T-helper 2 cell treated with Interferon-gamma antibody and Interleukin-4, amounts not matched to agents 5 μg/mL and 100 μg/mL, for 36 hours (primary cell): Measurements from ENCODE around the gene CERS1.
A peak's percentile ranks its signal among the peaks of the same experiment; 100 is the strongest.

Experiments used
- DNase-seq: peaks from one replicate; pipeline ENCODE4 v3.0.0; 2021; ENCODE audit warnings: low spot score
- H3K27ac Mint-ChIP-seq: one replicate; pipeline ENCODE4 v1.8.0; 2021; ENCODE audit warnings: mild to moderate bottlenecking, mixed read lengths
- H3K27me3 Mint-ChIP-seq: one replicate; pipeline ENCODE4 v1.8.0; 2021; ENCODE audit warnings: low read depth, mixed read lengths
- H3K36me3 Mint-ChIP-seq: one replicate; pipeline ENCODE4 v1.8.0; 2021; ENCODE audit warnings: low read depth, mixed read lengths
- H3K4me1 Mint-ChIP-seq: one replicate; pipeline ENCODE4 v1.8.0; 2021; ENCODE audit warnings: low read depth, mixed read lengths
- H3K4me3 Mint-ChIP-seq: one replicate; pipeline ENCODE4 v1.8.0; 2022; ENCODE audit warnings: mild to moderate bottlenecking, moderate library complexity, mixed read lengths
- H3K9me3 Mint-ChIP-seq: one replicate; pipeline ENCODE4 v1.8.0; 2021; ENCODE audit warnings: mixed read lengths

Gene CERS1

DNA sequence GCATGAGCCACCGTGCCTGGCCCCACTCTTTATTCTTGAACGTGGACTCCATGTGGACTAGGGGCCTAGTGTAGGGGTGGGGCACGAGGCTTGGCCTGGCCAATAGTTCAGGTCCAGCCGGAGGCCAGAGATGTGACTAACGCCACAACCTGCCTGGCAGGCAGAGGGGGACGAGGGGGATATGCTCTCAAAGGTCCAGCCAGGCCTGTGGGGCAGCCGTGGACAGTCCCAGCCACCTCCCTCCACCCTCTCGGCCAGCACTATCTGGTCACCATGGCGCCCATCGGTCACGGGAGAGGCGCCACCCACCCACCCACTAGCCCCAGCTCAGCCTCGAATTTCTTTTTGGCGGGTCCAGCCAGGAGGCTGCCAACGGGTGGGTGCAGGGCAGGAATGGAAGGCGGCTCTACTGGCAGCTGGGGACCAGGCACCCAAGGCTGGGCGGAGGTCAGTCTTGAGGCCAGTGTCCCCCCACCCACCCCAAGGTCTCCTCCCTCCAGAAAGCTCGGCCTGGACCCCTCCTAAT is 2.2 kb upstream of the CERS1 start:
- Mint-ChIP-seq H3K27me3 (peaks cover 29% of the 10 kb centered on the region), H3K27ac (no peak overlapping the region), H3K9me3 (no peaks in the 10 kb centered on the region), H3K36me3 (peaks cover 2% of the 10 kb centered on the region), H3K4me3 (no peak overlapping the region), H3K4me1 (peaks cover 2% of the 10 kb centered on the region)
- DNase-seq = no peak

DNA sequence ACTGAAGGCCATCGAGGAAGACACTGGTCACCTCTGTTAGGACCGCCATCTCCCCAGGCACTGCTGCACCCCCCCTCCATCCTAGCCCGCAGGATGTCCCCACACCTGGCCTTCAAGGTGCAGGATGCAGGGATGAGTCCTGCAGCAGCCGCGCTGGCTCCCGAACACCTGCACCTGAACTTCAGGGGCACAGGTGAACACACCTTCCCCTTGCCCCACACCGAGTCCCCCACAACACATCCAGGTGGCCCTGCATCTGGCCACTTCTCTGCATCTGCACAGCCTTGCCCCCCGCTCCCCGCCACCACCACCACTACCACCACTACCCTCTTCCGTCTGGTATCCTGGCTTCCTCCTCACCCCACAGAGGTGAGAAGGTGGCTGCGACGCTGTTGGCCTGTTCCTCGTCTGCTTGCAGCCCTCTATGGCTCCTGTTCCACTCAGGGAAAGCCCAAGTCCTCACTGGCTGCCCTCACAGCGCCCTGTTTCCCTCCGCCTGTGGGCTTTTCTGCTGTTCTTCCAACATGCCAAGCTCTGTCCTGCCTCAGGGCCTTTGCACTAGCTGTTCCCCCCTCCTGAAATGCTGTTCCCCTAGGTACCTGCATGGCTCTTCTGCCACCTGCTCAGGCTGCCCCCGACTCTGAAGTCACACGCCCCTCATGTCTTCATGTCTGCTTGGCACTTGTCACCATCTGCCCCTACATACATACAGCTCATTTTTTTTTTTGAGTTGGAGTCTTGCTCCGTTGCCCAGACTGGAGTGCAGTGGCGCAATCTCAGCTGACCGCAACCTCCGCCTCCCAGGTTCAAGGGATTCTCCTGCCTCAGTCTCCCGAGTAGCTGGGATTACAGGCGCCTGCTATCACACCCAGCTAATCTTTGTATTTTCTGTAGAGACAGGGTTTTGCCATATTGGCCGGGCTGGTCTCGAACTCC is 1.4 kb upstream of the CERS1 start:
- Mint-ChIP-seq H3K27me3 (peaks cover 30% of the 10 kb centered on the region), H3K4me1 (peaks cover 2% of the 10 kb centered on the region), H3K4me3 (peak overlapping the region; percentile 39), H3K9me3 (no peaks in the 10 kb centered on the region), H3K36me3 (peaks cover 2% of the 10 kb centered on the region), H3K27ac (no peak overlapping the region)
- no peak for DNase-seq

DNA sequence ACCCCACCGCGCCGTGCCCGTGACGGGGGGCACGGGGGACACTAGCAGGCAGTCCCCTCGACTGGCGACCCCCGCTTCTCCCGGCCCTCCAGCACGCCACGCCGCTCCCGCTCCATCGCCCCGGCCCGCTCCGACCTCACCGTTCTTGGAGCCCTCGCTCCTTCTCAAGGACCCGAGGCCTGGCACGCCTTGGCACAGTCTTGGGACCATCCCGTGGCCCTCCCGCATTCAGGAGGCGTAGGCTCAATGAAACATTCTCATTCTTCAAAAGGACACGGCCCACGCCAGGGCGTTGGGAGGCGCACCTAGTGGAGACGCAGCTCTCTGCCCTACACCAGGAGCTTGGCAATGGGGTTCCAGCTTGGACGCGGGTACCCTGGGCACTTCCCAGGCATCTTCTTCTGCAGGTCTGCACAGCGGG is 473 bp upstream of the CERS1 start:
- Mint-ChIP-seq H3K36me3 (no peaks in the 10 kb centered on the region), H3K27ac (no peak overlapping the region), H3K9me3 (no peaks in the 10 kb centered on the region), H3K27me3 (peaks cover 30% of the 10 kb centered on the region), H3K4me3 (peak overlapping the region; percentile 68), H3K4me1 (peaks cover 2% of the 10 kb centered on the region)
- no peak for DNase-seq

GRCh38 chr19:18895038-18895823 is 727 bp downstream of the CERS1 start:
- no peaks in the 10 kb centered on the region for H3K9me3 Mint-ChIP-seq
- H3K27ac Mint-ChIP-seq = no peak overlapping the region
- no peak overlapping the region for H3K4me3 Mint-ChIP-seq
- peaks cover 2% of the 10 kb centered on the region for H3K4me1 Mint-ChIP-seq
- DNase-seq = no peak
- H3K36me3 Mint-ChIP-seq = no peaks in the 10 kb centered on the region
- peaks cover 30% of the 10 kb centered on the region for H3K27me3 Mint-ChIP-seq

DNA sequence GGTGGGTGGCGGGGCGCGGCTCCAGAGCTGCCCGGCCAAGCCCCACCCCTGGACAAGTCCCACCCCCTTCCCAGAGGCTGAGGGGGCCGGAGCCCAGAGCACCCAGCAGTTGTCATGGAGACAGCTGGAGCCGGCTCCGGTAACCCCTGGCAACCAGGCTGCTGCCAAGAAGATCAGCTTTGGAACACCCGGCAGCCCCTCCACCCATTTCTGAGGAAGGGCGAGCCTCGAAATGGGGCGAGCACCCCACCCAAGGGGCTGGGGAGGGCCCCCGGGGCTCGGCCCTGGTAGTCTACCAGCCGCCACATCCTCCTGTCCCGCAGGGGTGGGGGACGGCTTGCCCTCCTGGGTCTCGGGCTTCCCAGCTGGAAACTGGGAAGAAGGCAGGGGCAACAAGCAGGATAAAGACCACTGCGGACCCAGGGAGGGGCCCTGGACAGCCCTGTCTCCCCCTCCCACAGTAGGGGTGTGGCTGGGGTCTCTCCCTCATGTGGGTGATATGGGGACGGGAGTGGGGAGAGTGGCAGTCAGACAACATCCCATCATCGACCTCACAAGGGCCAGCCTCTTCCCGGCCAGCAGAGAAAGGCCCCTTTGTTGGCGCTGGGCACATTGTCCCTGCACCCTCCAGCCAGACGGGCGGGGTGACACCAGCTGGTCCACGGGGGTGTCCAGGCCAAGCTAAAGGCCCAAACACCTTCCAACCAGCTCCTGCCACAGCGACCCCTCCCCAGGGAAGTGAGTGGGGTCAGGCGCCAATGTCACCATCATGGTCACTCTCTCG is 1.5 kb downstream of the CERS1 start:
- H3K27me3 Mint-ChIP-seq = peaks cover 30% of the 10 kb centered on the region
- no peak overlapping the region for H3K4me3 Mint-ChIP-seq
- no peak for DNase-seq

DNA sequence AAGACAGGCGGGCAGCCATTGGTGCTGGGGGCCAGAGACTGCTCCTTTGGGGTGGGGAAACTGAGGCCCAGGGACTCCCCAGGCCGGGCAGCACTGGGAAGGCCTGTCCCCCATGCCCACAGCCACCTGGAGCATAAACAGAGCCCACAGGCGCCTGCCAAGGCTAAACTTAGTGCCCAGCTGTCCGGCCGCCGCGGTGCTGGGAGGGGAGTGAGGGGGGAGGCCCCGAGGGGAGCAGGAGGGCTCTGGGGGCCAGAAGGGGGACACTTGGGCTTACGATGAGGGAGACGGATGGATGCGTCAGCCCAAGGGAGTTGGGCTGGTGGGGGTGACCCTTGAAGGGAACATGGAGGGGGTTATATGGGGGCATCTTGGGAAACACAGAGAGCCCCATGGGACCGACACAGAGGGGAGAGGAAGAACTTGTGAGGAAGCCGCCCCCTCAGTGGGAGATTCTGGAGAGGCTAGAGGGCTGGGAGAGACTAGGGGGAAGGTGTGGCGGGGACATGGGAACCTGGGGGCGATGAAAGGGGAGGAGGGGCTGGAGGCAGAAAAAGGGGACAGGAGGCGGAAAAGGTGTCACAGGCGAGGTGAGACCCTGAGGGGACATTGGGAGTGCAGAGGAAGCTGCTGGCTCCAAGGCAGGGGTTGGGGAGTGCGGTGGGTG is 2.2 kb downstream of the CERS1 start:
- Mint-ChIP-seq H3K27me3 (peaks cover 33% of the 10 kb centered on the region), H3K4me3 (no peak overlapping the region), H3K9me3 (no peaks in the 10 kb centered on the region), H3K27ac (no peak overlapping the region), H3K4me1 (peaks cover 2% of the 10 kb centered on the region), H3K36me3 (no peaks in the 10 kb centered on the region)
- no peak for DNase-seq

More for the DNA sequence above, 1.5 kb downstream of the CERS1 start:
- Mint-ChIP-seq H3K4me1 (peaks cover 2% of the 10 kb centered on the region), H3K27ac (no peak overlapping the region), H3K36me3 (no peaks in the 10 kb centered on the region), H3K9me3 (no peaks in the 10 kb centered on the region)

DNA sequence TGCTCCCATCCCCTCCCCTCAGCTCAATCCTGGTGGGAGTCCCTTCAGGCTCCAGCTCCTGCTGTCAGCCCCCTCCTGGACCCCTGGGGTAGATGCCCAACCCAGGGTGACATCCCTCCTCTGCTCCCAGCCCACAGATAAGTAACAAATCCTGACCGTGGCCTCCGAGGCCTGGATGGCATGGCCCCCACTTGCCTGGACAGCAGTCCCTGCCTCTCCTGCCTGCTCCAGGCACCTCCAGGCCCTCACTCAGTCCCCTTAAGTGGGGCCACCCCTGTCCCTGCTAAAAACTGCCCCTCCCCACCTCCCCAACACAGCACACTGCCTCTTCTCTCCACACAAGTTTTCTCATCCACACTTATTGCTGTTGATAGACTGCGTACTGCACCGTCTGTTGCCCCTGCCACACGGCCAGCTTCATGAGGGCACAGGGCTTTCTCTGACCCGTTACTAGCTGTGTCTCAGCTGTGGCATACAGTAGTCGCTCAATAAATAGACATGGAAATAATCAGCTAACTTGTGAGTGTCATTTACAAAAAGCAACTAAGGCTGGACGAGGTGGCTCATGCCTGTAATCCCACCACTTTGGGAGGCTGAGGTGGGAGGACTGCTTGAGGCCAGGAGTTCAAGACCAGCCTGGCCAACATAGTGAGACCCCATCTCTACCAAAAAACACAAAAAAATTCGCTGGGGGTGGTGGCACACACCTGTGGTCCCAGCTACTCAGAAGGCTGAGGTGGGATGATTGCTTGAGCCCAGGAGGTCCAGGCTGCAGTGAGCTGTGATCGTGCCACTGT is 5.8 kb downstream of the CERS1 start:
- H3K4me3 Mint-ChIP-seq = no peak overlapping the region
- H3K27me3 Mint-ChIP-seq = peaks cover 16% of the 10 kb centered on the region
- DNase-seq = no peak
- no peaks in the 10 kb centered on the region for H3K36me3 Mint-ChIP-seq
- no peaks in the 10 kb centered on the region for H3K4me1 Mint-ChIP-seq
- no peaks in the 10 kb centered on the region for H3K9me3 Mint-ChIP-seq
- no peak overlapping the region for H3K27ac Mint-ChIP-seq

DNA sequence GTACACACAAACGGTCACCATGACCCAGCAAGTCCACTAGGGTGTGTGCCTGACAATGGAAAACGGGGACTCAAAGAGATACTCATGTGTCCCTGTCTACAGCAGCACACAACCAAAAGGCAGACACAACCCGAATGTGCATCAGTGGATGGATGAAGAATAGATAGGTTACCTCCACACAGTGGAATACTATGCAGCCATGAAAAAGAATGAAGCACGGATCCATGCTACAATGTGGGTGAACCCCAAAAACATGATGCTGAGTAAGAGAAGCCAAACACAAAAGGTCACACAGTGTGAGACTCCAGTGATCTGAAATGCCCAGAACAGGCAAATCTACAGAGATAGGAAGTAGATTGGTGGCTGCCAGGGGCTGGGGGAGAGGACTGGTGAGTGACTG is 9.0 kb downstream of the CERS1 start:
- no peak for DNase-seq
- Mint-ChIP-seq H3K9me3 (no peaks in the 10 kb centered on the region), H3K27ac (no peak overlapping the region)

DNA sequence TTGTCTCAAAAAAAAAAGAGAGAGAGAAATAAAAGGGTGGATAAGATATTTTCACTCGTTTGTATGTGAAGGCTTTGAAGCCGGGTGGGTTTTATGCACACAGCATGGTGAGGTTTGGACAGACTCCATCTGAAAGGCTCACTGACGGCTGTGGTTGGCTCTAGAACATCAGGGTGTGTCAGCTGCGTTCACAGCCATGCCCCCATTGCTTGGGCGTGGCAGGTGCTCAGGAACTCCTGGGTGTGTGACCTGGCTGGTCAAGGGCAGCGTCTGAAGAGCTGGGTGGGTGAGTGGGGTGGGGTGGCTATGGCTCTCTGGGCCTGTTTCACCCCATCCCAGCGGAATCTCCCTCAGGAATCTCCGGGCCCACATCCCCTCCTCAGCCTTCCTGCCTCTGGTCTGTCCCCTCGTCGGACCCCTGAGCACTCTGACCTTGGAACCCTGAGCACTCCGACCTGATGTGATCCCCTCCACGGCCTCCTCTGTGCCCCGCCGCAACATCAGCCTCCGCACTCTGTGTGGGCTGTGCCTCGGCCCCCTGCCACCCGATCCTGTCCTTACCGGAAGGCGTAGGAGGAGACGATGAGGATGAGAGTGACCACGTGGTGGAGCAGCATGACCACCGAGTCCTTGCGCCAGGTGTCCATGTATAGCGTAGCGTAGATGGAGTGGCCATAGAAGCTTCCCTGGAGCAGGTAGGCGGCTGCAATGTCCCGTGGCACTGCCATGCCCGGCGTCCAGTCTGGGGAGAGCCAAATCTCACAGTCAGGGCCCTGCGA is 12.2 kb downstream of the CERS1 start:
- no peaks in the 10 kb centered on the region for H3K4me1 Mint-ChIP-seq
- H3K27ac Mint-ChIP-seq = no peak overlapping the region
- H3K27me3 Mint-ChIP-seq = no peaks in the 10 kb centered on the region
- no peak overlapping the region for H3K4me3 Mint-ChIP-seq
- no peaks in the 10 kb centered on the region for H3K36me3 Mint-ChIP-seq
- no peaks in the 10 kb centered on the region for H3K9me3 Mint-ChIP-seq
- DNase-seq = no peak

More for the DNA sequence above, 9.0 kb downstream of the CERS1 start:
- H3K4me1 Mint-ChIP-seq = no peaks in the 10 kb centered on the region
- no peaks in the 10 kb centered on the region for H3K36me3 Mint-ChIP-seq
- no peak overlapping the region for H3K4me3 Mint-ChIP-seq
- H3K27me3 Mint-ChIP-seq = peaks cover 3% of the 10 kb centered on the region

GRCh38 chr19:18881491-18881890 is 14.5 kb downstream of the CERS1 start:
- H3K36me3 Mint-ChIP-seq = no peaks in the 10 kb centered on the region
- no peaks in the 10 kb centered on the region for H3K4me1 Mint-ChIP-seq
- H3K27me3 Mint-ChIP-seq = no peaks in the 10 kb centered on the region
- no peak overlapping the region for H3K4me3 Mint-ChIP-seq
- no peak for DNase-seq
- no peaks in the 10 kb centered on the region for H3K9me3 Mint-ChIP-seq
- no peak overlapping the region for H3K27ac Mint-ChIP-seq

DNA sequence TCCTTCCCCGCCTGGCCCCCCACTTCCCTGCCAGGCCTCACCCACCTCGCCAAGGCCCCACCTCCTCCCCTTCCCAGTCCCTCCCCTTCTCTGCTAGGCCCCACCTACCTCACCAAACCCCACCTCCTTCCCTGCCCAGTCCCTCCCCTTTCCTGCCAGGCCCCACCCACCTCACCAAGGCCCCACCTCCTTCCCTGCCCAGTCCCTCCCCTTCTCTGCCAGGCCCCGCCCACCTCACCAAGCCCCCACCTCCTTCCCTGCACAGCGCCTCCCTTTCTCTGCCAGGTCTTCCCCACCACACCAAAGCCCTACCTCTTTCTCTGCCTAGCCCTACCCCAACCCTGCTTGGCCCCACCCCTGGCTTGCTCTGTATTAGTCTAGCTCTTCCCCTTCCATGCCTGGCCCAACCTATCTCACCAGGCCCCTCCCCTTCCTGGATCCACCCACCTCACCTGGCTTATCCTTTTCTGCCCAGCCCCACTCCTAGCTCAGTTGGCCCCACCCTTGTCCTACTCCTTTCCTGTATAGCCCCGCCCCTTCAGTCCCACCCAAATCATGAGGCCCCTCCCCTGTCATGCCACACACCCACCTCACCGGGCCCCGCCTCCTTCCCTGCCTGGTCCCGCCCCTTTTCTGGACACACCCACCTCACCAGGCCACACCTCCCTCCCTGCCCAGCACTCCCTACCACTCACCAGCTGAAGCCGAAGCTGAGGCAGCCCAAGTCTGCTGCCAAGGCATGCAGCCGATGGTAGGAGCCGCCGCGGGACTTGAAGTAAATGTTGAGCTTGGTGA is 16.2 kb downstream of the CERS1 start:
- H3K4me3 Mint-ChIP-seq = no peak overlapping the region
- no peak for DNase-seq
- H3K27ac Mint-ChIP-seq = no peak overlapping the region
- no peaks in the 10 kb centered on the region for H3K9me3 Mint-ChIP-seq
- H3K36me3 Mint-ChIP-seq = no peaks in the 10 kb centered on the region
- no peaks in the 10 kb centered on the region for H3K27me3 Mint-ChIP-seq
- H3K4me1 Mint-ChIP-seq = no peaks in the 10 kb centered on the region
